Measurements from ENCODE around the gene IL4R. TPM values are rescaled to one million over a fixed set of nuclear protein-coding genes. Genes with fewer than 3 reads are reported as not detected.

The IL4R gene
- polyA plus RNA-seq, 1 donor from 2014 or later, result 0.07 TPM

- TF ChIP-seq CTCF (IDR thresholded peaks at IDR 0.05; ENCODE audit: poor library complexity, severe bottlenecking), result no peak
Measured at GRCh38 chr16:27381236-27381635, 67.5 kb downstream of the IL4R start (continued).

DNA sequence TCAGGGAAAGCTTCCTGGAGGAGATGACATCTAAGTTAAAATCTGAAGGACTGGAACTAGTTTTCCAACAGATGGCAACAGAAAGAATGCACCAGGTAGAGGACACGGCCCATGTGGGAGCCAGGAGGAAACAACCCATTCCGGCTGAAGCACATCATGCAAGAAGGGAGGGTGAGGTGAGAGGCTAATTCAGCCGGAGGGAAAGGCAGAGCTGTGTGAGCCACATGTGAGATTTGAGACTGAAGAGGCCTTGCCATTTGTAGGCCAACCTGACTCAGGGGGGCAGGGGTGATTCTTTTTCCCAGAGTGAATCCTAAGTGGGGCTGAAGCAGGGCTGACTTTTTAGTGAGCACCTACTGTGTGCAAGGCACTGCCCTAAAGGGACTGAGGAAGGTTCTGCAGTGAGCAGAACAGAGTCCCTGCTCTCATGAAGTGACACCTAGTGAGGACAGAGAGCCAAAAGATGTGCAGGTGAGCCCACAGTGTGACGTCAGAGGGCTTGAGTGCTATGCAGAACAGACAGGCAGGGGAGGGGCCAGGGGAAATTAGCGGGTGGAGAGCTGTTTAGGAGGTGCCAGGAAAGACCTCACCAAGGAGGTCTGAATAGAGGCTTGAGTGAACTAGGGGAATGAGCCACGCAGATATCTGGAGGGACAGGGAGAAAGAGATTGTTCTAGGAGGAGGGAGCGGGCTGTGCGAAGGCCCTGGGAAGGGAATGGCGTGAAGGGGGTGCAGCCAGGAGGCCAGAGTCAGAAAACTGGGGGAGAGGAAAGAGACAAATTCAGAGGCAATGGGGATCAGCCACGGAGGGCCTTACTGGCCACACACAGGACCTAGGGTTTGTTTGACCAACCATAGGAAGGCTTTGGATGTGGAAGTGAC lies 68.4 kb downstream of the IL4R start:
- Histone ChIP-seq H3K79me2 (replicated peaks; ENCODE audit: insufficient read depth, low read length) (no peaks in the 10 kb centered on the region), H3K36me3 (ENCODE audit: insufficient read depth, low read length) (no peaks in the 10 kb centered on the region), H3K4me2 (ENCODE audit: low read length) (no peak overlapping the region), H3K4me3 (ENCODE audit: low read length) (no peak overlapping the region), H3K9ac (ENCODE audit: low read length) (no peak overlapping the region), H3K27me3 (ENCODE audit: insufficient read depth, low read depth, low read length) (no peaks in the 10 kb centered on the region), H3K27ac (ENCODE audit: low read length) (no peak overlapping the region), H2AFZ (ENCODE audit: low read depth, low read length) (no peak overlapping the region), H4K20me1 (ENCODE audit: insufficient read depth) (no peaks in the 10 kb centered on the region), H3K9me2 (ENCODE audit: insufficient read depth, low read length) (no peaks in the 10 kb centered on the region), H3K9me3 (ENCODE audit: low read length) (peaks cover 8% of the 10 kb centered on the region), H3F3A (ENCODE audit: insufficient read depth, low read length, poor library complexity, severe bottlenecking) (no peaks in the 10 kb centered on the region)
- TF ChIP-seq EP300 (conservative IDR thresholded peaks at IDR 0.05; ENCODE audit: poor library complexity, severe bottlenecking), result no peak
- no peak for TF ChIP-seq POLR2AphosphoS5 (IDR thresholded peaks at IDR 0.05)
- TF ChIP-seq TAF1 (IDR thresholded peaks at IDR 0.05; ENCODE audit: low read depth), result no peak
- no peak for TF ChIP-seq EZH2 (IDR thresholded peaks at IDR 0.05; ENCODE audit: borderline replicate concordance, insufficient read depth, low read length, poor library complexity, severe bottlenecking)
- no peak for TF ChIP-seq CTCF (IDR thresholded peaks at IDR 0.05; ENCODE audit: poor library complexity, severe bottlenecking)
- TF ChIP-seq, protein P1, sequence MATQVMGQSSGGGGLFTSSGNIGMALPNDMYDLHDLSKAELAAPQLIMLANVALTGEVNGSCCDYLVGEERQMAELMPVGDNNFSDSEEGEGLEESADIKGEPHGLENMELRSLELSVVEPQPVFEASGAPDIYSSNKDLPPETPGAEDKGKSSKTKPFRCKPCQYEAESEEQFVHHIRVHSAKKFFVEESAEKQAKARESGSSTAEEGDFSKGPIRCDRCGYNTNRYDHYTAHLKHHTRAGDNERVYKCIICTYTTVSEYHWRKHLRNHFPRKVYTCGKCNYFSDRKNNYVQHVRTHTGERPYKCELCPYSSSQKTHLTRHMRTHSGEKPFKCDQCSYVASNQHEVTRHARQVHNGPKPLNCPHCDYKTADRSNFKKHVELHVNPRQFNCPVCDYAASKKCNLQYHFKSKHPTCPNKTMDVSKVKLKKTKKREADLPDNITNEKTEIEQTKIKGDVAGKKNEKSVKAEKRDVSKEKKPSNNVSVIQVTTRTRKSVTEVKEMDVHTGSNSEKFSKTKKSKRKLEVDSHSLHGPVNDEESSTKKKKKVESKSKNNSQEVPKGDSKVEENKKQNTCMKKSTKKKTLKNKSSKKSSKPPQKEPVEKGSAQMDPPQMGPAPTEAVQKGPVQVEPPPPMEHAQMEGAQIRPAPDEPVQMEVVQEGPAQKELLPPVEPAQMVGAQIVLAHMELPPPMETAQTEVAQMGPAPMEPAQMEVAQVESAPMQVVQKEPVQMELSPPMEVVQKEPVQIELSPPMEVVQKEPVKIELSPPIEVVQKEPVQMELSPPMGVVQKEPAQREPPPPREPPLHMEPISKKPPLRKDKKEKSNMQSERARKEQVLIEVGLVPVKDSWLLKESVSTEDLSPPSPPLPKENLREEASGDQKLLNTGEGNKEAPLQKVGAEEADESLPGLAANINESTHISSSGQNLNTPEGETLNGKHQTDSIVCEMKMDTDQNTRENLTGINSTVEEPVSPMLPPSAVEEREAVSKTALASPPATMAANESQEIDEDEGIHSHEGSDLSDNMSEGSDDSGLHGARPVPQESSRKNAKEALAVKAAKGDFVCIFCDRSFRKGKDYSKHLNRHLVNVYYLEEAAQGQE (IDR thresholded peaks at IDR 0.05; ENCODE audit: borderline replicate concordance), result no peak
- TF ChIP-seq RAD21 (conservative IDR thresholded peaks at IDR 0.05), result no peak
- TF ChIP-seq MXI1 (conservative IDR thresholded peaks at IDR 0.05; ENCODE audit: poor library complexity, severe bottlenecking), result no peak
- no peak for TF ChIP-seq SMC3 (conservative IDR thresholded peaks at IDR 0.05; ENCODE audit: poor library complexity)
